ENCODE measurements around the gene PDE9A.

The PDE9A gene

GRCh38 chr21:42635848-42636519, 17.4 kb upstream of the PDE9A start:
- Histone ChIP-seq H3K4me1 (ENCODE audit: control insufficient read depth, insufficient read depth, low read length) (peaks cover 14% of the 10 kb centered on the region), H3K4me2 (ENCODE audit: low read length) (peak overlapping the region; percentile 30), H3K27me3 (ENCODE audit: control insufficient read depth, insufficient read depth, low read length) (peaks cover 50% of the 10 kb centered on the region), H3K9me3 (replicated peaks; ENCODE audit: low read length) (no peaks in the 10 kb centered on the region), H3K4me3 (ENCODE audit: low read length) (no peak overlapping the region), H3K36me3 (ENCODE audit: insufficient read depth, low read length) (no peaks in the 10 kb centered on the region), H3K9ac (ENCODE audit: low read depth, low read length) (no peak overlapping the region)

- no peaks in the 10 kb centered on the region for H3K36me3 ChIP-seq (ENCODE audit: insufficient read depth, low read length)
- peaks cover 49% of the 10 kb centered on the region for H3K27me3 ChIP-seq (ENCODE audit: control insufficient read depth, insufficient read depth, low read length)
- no peaks in the 10 kb centered on the region for H3K9me3 ChIP-seq (replicated peaks; ENCODE audit: low read length)
- no peak overlapping the region for H3K9ac ChIP-seq (ENCODE audit: low read depth, low read length)
- peaks cover 14% of the 10 kb centered on the region for H3K4me1 ChIP-seq (ENCODE audit: control insufficient read depth, insufficient read depth, low read length)
- H3K4me2 ChIP-seq (ENCODE audit: low read length), result peak overlapping the region; percentile 30
- no peak overlapping the region for H3K4me3 ChIP-seq (ENCODE audit: low read length)
These were observed 16.7 kb upstream of the PDE9A start for GRCh38 chr21:42636520-42637266.

GRCh38 chr21:42637267-42638041, 16.0 kb upstream of the PDE9A start:
- H3K4me2 ChIP-seq (ENCODE audit: low read length), result no peak overlapping the region
- peaks cover 57% of the 10 kb centered on the region for H3K27me3 ChIP-seq (ENCODE audit: control insufficient read depth, insufficient read depth, low read length)
- H3K4me1 ChIP-seq (ENCODE audit: control insufficient read depth, insufficient read depth, low read length), result peaks cover 14% of the 10 kb centered on the region
- no peak overlapping the region for H3K9ac ChIP-seq (ENCODE audit: low read depth, low read length)
- H3K36me3 ChIP-seq (ENCODE audit: insufficient read depth, low read length), result no peaks in the 10 kb centered on the region
- H3K9me3 ChIP-seq (replicated peaks; ENCODE audit: low read length), result no peaks in the 10 kb centered on the region
- no peak overlapping the region for H3K4me3 ChIP-seq (ENCODE audit: low read length)

DNA sequence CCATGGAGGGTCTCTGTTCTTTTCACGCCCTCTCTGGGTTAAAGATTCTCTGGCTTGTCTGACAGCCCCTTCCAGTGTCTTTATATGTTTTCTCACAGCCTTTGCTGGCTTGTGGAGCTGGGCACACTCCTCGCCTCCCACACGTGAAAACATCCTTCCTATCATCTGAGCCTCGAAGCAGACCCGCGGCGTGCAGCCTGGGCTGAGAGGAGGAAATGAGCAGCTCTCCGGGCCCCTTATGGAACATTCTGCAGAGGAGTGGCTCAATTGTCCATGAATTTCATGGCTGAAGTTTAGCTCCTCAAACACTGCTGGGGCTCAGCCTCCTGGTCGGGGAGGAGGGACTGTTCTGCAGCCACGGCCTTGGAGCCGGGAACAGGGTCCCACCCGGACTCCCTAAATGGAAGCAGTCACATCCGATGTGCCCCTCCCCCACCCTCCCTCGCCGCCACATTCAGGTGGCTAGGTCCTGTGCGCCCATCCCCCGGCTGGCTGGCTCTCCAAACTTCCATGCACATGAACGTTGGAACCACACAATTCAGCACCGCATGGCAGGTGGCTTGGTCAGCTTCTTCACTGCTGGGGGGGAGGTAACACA, 15.1 kb upstream of the PDE9A start:
- Histone ChIP-seq H3K4me2 (ENCODE audit: low read length) (no peak overlapping the region), H3K27me3 (ENCODE audit: control insufficient read depth, insufficient read depth, low read length) (peaks cover 57% of the 10 kb centered on the region)

GRCh38 chr21:42639646-42640152, 13.7 kb upstream of the PDE9A start:
- no peak overlapping the region for H3K9ac ChIP-seq (ENCODE audit: low read depth, low read length)
- H3K4me2 ChIP-seq (ENCODE audit: low read length), result no peak overlapping the region
- H3K4me1 ChIP-seq (ENCODE audit: control insufficient read depth, insufficient read depth, low read length), result peaks cover 14% of the 10 kb centered on the region
- H3K9me3 ChIP-seq (replicated peaks; ENCODE audit: low read length), result no peaks in the 10 kb centered on the region
- peaks cover 46% of the 10 kb centered on the region for H3K27me3 ChIP-seq (ENCODE audit: control insufficient read depth, insufficient read depth, low read length)
- H3K36me3 ChIP-seq (ENCODE audit: insufficient read depth, low read length), result no peaks in the 10 kb centered on the region
- H3K4me3 ChIP-seq (ENCODE audit: low read length), result no peak overlapping the region

More for the DNA sequence above, 15.1 kb upstream of the PDE9A start:
- peaks cover 14% of the 10 kb centered on the region for H3K4me1 ChIP-seq (ENCODE audit: control insufficient read depth, insufficient read depth, low read length)
- no peak overlapping the region for H3K9ac ChIP-seq (ENCODE audit: low read depth, low read length)
- no peaks in the 10 kb centered on the region for H3K36me3 ChIP-seq (ENCODE audit: insufficient read depth, low read length)
- H3K4me3 ChIP-seq (ENCODE audit: low read length), result no peak overlapping the region
- H3K9me3 ChIP-seq (replicated peaks; ENCODE audit: low read length), result no peaks in the 10 kb centered on the region

DNA sequence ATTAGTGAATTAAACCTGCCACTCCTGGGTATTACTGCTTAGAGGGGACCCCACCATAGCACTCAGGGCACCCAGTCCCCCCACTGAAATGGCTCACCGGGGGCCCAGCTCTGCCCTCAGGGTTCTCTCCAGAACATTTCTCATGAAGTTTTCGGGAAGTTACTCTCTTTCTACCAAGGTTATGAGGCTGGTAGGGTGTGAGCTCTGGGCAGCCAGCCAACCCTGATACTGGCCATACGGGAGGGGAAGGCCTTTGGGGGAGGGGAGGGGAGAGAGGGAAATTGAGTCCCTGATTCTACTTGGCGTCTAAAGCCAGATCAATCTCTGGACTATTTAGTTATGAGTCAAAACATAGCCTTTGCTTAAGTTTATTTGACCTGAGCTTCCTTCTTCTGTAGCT, 12.9 kb upstream of the PDE9A start:
- Histone ChIP-seq H3K27me3 (ENCODE audit: control insufficient read depth, insufficient read depth, low read length) (peaks cover 50% of the 10 kb centered on the region), H3K9me3 (replicated peaks; ENCODE audit: low read length) (no peaks in the 10 kb centered on the region), H3K4me1 (ENCODE audit: control insufficient read depth, insufficient read depth, low read length) (peaks cover 14% of the 10 kb centered on the region), H3K4me2 (ENCODE audit: low read length) (no peak overlapping the region), H3K36me3 (ENCODE audit: insufficient read depth, low read length) (no peaks in the 10 kb centered on the region), H3K4me3 (ENCODE audit: low read length) (no peak overlapping the region), H3K9ac (ENCODE audit: low read depth, low read length) (no peak overlapping the region)

- H3K4me2 ChIP-seq (ENCODE audit: low read length), result no peak overlapping the region
- H3K27me3 ChIP-seq (ENCODE audit: control insufficient read depth, insufficient read depth, low read length), result peaks cover 58% of the 10 kb centered on the region
- no peaks in the 10 kb centered on the region for H3K36me3 ChIP-seq (ENCODE audit: insufficient read depth, low read length)
- H3K4me3 ChIP-seq (ENCODE audit: low read length), result no peak overlapping the region
- H3K9ac ChIP-seq (ENCODE audit: low read depth, low read length), result no peak overlapping the region
- no peaks in the 10 kb centered on the region for H3K9me3 ChIP-seq (replicated peaks; ENCODE audit: low read length)
- peaks cover 5% of the 10 kb centered on the region for H3K4me1 ChIP-seq (ENCODE audit: control insufficient read depth, insufficient read depth, low read length)
These were observed 11.9 kb upstream of the PDE9A start for GRCh38 chr21:42641311-42642218.

DNA sequence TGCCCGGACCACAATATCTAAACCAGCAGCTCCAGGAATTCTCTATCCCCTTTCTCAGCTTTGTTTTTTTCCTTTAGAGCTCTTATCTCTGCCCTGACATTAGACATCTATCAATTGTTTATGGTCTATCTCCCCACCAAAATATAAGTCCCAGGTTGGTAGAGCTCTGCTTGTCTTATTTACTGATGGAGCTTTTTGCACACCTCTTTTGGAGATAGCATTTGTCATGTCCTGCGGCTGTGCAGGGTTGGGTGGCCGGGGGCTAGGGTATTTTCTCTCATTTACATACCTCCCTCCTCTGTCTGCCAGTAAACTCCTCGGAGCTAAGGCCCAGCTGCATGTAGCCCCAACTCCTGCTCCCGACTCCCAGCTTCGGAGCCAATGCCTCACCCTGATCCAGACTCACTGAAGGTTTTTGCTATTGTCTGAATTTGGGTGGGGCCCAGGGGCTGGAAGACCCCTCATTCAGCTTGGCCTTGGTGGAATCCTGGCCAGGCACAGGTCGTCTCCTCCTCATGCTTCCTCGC, 11.1 kb upstream of the PDE9A start:
- peaks cover 57% of the 10 kb centered on the region for H3K27me3 ChIP-seq (ENCODE audit: control insufficient read depth, insufficient read depth, low read length)
- no peak overlapping the region for H3K9ac ChIP-seq (ENCODE audit: low read depth, low read length)
- no peaks in the 10 kb centered on the region for H3K9me3 ChIP-seq (replicated peaks; ENCODE audit: low read length)
- no peak overlapping the region for H3K4me3 ChIP-seq (ENCODE audit: low read length)
- no peak overlapping the region for H3K4me2 ChIP-seq (ENCODE audit: low read length)
- H3K4me1 ChIP-seq (ENCODE audit: control insufficient read depth, insufficient read depth, low read length), result no peaks in the 10 kb centered on the region
- H3K36me3 ChIP-seq (ENCODE audit: insufficient read depth, low read length), result no peaks in the 10 kb centered on the region

GRCh38 chr21:42644223-42645208, 8.9 kb upstream of the PDE9A start:
- Histone ChIP-seq H3K27me3 (ENCODE audit: control insufficient read depth, insufficient read depth, low read length) (peaks cover 57% of the 10 kb centered on the region), H3K36me3 (ENCODE audit: insufficient read depth, low read length) (no peaks in the 10 kb centered on the region), H3K4me2 (ENCODE audit: low read length) (no peak overlapping the region), H3K4me3 (ENCODE audit: low read length) (no peak overlapping the region), H3K9ac (ENCODE audit: low read depth, low read length) (no peak overlapping the region), H3K4me1 (ENCODE audit: control insufficient read depth, insufficient read depth, low read length) (no peaks in the 10 kb centered on the region), H3K9me3 (replicated peaks; ENCODE audit: low read length) (no peaks in the 10 kb centered on the region)
